ENCODE results near the gene PSMD3.

PSMD3 gene

GRCh38 chr17:39962642-39963220 is 17.9 kb upstream of the PSMD3 start, which contains the start of gene GSDMA:
TSS of gene GSDMA (plus strand) at chr17:39963004. CDS start at chr17:39965688, 2,684 bp downstream.
- no peak for DNase-seq

GRCh38 chr17:39963829-39964228 is 16.8 kb upstream of the PSMD3 start:
- no peak for DNase-seq

GRCh38 chr17:39965017-39965699 is 15.4 kb upstream of the PSMD3 start:
- no peak for DNase-seq

- no peak for DNase-seq
Measured at GRCh38 chr17:39966771-39967170, 13.8 kb upstream of the PSMD3 start.

GRCh38 chr17:39968761-39969160 is 11.8 kb upstream of the PSMD3 start:
- DNase-seq, result no peak

GRCh38 chr17:39969375-39969774 is 11.2 kb upstream of the PSMD3 start:
- no peak for DNase-seq

GRCh38 chr17:39970157-39970692 is 10.4 kb upstream of the PSMD3 start:
- no peak for DNase-seq

GRCh38 chr17:39971076-39971603 is 9.5 kb upstream of the PSMD3 start:
- DNase-seq, result no peak

GRCh38 chr17:39972271-39972670 is 8.3 kb upstream of the PSMD3 start:
- no peak for DNase-seq

GRCh38 chr17:39973496-39973895 is 7.1 kb upstream of the PSMD3 start:
- DNase-seq, result no peak

- DNase-seq, result no peak
Measured at GRCh38 chr17:39974433-39974832, 6.2 kb upstream of the PSMD3 start.

GRCh38 chr17:39975801-39976200 is 4.8 kb upstream of the PSMD3 start:
- DNase-seq, result no peak

GRCh38 chr17:39979016-39979670 is 1.5 kb upstream of the PSMD3 start:
- DNase-seq, result no peak

- DNase-seq, result no peak
Measured at GRCh38 chr17:39979893-39980350, 685 bp upstream of the PSMD3 start.

GRCh38 chr17:39981207-39981741 is 667 bp downstream of the PSMD3 start:
- DNase-seq, result peak in 1 of 2 experiments; percentile 5

GRCh38 chr17:39981766-39982375 is 1.3 kb downstream of the PSMD3 start:
- no peak for DNase-seq

GRCh38 chr17:39988206-39988810 is 7.7 kb downstream of the PSMD3 start:
- no peak for DNase-seq

GRCh38 chr17:39994448-39994847 is 13.8 kb downstream of the PSMD3 start:
- no peak for DNase-seq

GRCh38 chr17:39995438-39995837 is 14.8 kb downstream of the PSMD3 start:
- DNase-seq, result no peak

- DNase-seq, result no peak
Measured at GRCh38 chr17:39996162-39996561, 15.6 kb downstream of the PSMD3 start.

GRCh38 chr17:39996800-39997199 is 16.2 kb downstream of the PSMD3 start:
- DNase-seq, result no peak

- no peak for DNase-seq
Measured at GRCh38 chr17:39997543-39997942, 16.9 kb downstream of the PSMD3 start.
